Mesothelial cell of epicardium (in vitro differentiated cells): ENCODE data around the gene TBC1D5. TPM values are rescaled to one million over a fixed set of nuclear protein-coding genes. Genes with fewer than 3 reads are reported as not detected.
"Not testable (repeated sequence)": the region's sequence is repeated elsewhere in the genome, so short reads cannot be mapped to it uniquely, and the experiment has no call there.

Source experiments
- DNase-seq, 2 experiments: peaks; one replicate each; pipeline ENCODE4 v3.0.0; 2021; ENCODE audit warnings: low spot score in 2 of 2; ENCODE audit not compliant: unreplicated experiment in 2 of 2
- H3K27ac Mint-ChIP-seq: 2 replicates; pipeline ENCODE4 v1.8.0; 2021; ENCODE audit warnings: mixed read lengths
- H3K27me3 Mint-ChIP-seq: 2 replicates; pipeline ENCODE4 v1.8.0; 2021; ENCODE audit warnings: low read depth, mixed read lengths
- H3K36me3 Mint-ChIP-seq: 2 replicates; pipeline ENCODE4 v1.8.0; 2021; ENCODE audit warnings: mixed read lengths
- H3K4me1 Mint-ChIP-seq: 2 replicates; pipeline ENCODE4 v1.8.0; 2021; ENCODE audit warnings: mixed read lengths
- H3K4me3 Mint-ChIP-seq: 2 replicates; pipeline ENCODE4 v1.8.0; 2021; ENCODE audit warnings: mild to moderate bottlenecking, moderate library complexity, mixed read lengths
- H3K9me3 Mint-ChIP-seq: 2 replicates; pipeline ENCODE4 v1.8.0; 2021; ENCODE audit warnings: mixed read lengths
- total RNA-seq: library from RNA; stranded (reverse); gene quantifications from 3 replicates; pipeline ENCODE4 v1.2.1, GENCODE V29; 2021
- TF ChIP-seq, protein P1 (sequence below): fragments of 200-600 bp; sonication (generic); IDR thresholded peaks from one replicate; pipeline ENCODE4 v1.5.0; 2021; ENCODE audit warnings: antibody characterized with exemption; ENCODE audit not compliant: unreplicated experiment

Gene TBC1D5
- total RNA-seq, 1 donor from 2014 or later: 75.3 TPM

DNA sequence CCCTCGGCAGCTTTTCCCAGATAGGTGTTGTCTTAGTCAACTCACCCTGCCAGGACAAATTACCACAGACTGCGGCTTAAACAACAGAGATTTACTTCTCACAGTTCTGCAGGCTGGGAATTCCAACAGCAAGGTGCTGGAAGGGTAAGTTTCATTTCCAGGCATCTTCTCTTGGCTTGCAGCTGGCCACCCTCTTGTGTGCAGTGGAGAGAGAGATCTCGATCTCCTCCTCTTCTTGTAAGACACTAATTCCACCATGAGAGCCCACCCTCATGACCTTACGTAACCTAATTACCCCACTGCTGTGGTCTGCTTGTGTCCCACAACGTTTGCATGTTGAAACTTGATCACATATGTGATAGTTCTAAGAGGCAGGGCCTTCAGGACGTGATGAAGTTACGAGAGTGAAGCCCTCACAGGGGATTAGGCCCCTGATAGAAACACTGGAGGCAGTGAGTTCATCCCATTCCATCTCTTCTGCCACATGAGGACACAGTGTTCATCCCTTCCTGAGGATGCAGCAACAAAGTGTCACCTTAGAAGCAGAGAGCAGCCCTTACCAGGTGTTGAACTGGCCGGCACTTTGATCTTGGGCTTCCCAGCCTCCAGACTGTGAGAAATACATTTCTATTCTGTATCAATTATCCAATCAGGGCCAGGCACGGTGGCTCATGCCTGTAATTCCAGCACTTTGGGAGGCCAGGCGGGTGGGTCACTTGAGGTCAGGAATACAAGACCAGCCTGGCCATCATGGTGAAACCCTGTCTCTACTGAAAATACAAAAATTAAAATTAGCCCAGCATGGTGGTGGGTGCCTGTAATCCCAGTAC lies 609.9 kb downstream of the TBC1D5 start:
- Mint-ChIP-seq H3K9me3 (peaks cover 10% of the 10 kb centered on the region), H3K4me1 (peaks cover 2% of the 10 kb centered on the region), H3K27ac (no peak overlapping the region), H3K4me3 (no peak overlapping the region), H3K36me3 (no peaks in the 10 kb centered on the region), H3K27me3 (no peaks in the 10 kb centered on the region)
- no peak for DNase-seq
- TF ChIP-seq, protein P1, sequence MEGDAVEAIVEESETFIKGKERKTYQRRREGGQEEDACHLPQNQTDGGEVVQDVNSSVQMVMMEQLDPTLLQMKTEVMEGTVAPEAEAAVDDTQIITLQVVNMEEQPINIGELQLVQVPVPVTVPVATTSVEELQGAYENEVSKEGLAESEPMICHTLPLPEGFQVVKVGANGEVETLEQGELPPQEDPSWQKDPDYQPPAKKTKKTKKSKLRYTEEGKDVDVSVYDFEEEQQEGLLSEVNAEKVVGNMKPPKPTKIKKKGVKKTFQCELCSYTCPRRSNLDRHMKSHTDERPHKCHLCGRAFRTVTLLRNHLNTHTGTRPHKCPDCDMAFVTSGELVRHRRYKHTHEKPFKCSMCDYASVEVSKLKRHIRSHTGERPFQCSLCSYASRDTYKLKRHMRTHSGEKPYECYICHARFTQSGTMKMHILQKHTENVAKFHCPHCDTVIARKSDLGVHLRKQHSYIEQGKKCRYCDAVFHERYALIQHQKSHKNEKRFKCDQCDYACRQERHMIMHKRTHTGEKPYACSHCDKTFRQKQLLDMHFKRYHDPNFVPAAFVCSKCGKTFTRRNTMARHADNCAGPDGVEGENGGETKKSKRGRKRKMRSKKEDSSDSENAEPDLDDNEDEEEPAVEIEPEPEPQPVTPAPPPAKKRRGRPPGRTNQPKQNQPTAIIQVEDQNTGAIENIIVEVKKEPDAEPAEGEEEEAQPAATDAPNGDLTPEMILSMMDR: no peak

DNA sequence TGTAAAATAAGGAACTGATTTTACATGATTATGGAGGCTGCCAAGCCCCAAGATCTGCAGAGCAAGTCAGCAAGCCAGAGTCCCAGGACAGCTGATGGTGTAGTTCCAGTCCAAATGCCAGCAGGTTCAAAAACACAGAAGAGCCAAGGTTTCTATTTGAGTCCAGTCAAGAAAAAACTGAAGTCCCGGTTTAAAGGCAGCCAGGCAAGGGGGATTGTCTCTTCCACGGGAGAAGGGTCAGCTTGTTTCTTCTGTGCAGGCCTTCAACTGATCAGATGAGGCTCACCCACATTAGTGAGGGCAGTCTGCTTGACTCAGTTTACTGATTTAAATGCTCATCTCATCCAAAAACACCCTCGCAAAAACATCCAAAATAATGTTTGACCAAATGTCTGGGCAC lies 611.5 kb downstream of the TBC1D5 start:
- no peaks in the 10 kb centered on the region for H3K27me3 Mint-ChIP-seq
- no peaks in the 10 kb centered on the region for H3K4me1 Mint-ChIP-seq
- no peak overlapping the region for H3K4me3 Mint-ChIP-seq
- TF ChIP-seq, protein P1: no peak
- peaks cover 14% of the 10 kb centered on the region for H3K9me3 Mint-ChIP-seq
- DNase-seq: no peak
- no peak overlapping the region for H3K27ac Mint-ChIP-seq
- no peaks in the 10 kb centered on the region for H3K36me3 Mint-ChIP-seq

DNA sequence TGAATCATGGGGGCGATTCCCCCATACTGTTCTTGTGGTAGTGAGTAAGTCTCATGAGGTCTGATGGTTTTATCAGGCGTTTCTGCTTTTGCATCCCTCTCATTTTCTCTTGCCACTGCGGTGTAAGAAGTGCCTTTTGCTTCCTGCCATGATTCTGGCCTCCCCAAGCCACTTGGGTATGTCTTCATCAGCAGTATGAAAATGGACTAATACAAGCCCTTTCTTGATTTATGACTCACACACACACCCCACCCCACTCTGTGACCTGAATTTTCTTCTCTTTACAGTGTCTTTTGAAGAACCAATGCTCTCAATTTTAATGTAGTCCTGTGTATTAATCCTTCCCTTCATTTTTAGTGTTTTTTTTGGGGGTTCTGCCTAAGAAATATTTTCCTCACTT lies 612.9 kb downstream of the TBC1D5 start:
- no peaks in the 10 kb centered on the region for H3K27me3 Mint-ChIP-seq
- no peaks in the 10 kb centered on the region for H3K4me1 Mint-ChIP-seq
- TF ChIP-seq, protein P1: no peak
- H3K27ac Mint-ChIP-seq: no peak overlapping the region
- H3K4me3 Mint-ChIP-seq: no peak overlapping the region
- H3K36me3 Mint-ChIP-seq: no peaks in the 10 kb centered on the region
- no peak for DNase-seq
- H3K9me3 Mint-ChIP-seq: peaks cover 10% of the 10 kb centered on the region

DNA sequence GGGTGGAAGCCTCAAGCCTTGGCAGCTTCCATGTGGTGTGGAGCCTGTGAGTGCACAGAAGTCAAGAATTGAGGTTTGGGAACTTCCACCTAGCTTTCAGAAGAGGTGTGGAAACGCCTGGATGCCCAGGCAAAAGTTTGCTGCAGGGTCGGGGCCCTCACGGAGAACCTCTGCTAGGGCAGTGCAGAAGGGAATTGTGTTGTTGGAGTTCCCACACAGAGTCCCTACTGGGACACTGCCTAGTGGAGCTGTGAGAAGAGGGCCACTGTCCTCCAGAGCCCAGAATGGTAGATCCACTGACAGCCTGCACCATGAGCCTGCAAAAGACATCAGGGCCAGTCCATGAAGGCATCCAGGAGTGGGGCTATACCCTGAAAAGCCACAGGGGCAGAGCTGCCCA lies 613.8 kb downstream of the TBC1D5 start:
- H3K4me3 Mint-ChIP-seq, DNase-seq: not testable (repeated sequence)

DNA sequence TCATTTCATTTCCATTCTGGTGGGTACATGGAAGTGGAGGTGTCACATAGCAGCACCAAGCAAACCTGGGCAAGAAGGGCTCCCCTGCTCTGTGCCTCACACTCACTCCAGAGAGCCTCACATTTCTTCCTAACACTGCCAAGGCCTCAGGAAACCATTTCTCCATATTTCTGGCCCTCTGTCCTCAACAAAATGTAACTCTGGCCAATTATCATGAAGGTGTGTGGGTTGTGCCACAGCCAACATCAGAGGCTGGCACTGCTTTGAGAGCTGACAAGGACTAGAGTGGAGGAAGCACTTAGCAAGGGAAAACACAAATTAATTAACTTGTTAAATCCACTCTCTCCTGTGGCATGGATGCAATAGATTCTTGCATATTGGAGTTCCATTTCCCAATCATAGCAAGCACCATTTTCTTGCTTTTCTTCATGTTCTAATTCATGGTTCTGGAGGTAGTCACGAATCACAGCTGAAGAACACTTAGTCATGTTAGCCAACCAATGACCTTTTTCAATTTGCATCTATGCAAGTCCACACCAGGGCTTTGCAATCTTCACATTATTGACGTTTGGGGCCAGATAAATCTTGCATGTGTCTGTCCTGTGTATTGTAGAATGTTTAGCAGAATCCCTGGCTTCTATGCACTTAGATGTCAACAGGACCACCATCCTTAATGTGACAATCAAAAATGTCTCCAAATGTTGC lies 616.5 kb downstream of the TBC1D5 start:
- Mint-ChIP-seq H3K36me3 (no peaks in the 10 kb centered on the region), H3K4me3 (no peak overlapping the region), H3K4me1 (no peaks in the 10 kb centered on the region), H3K9me3 (peaks cover 21% of the 10 kb centered on the region), H3K27me3 (no peaks in the 10 kb centered on the region), H3K27ac (no peak overlapping the region)
- DNase-seq: no peak
- TF ChIP-seq, protein P1: no peak

More for the DNA sequence above, 613.8 kb downstream of the TBC1D5 start:
- H3K4me1 Mint-ChIP-seq, H3K27me3 Mint-ChIP-seq, H3K36me3 Mint-ChIP-seq, H3K27ac Mint-ChIP-seq: not testable (repeated sequence)
- peaks cover 10% of the 10 kb centered on the region for H3K9me3 Mint-ChIP-seq

DNA sequence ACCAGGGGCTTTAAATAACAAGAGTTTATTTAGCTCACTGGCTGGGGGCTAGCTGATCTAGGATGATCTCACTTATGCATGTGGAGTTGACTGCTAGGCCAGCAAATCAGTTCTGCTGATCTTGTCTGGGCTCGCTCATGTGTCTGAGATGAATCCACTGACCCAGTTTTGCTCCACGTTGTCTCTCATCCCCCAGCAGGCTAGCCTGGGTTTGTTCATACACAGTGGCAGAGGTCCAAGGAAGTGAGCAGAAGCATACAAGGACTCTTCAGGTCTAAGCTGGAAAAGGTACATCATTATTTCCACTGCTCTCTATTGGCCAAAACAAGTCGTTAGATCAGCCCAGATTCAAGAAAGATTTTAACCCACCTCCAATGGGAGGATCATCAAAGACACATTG lies 619.7 kb downstream of the TBC1D5 start:
- H3K27me3 Mint-ChIP-seq: no peaks in the 10 kb centered on the region
- TF ChIP-seq, protein P1: no peak
- no peak for DNase-seq
- H3K9me3 Mint-ChIP-seq: peaks cover 16% of the 10 kb centered on the region
- H3K36me3 Mint-ChIP-seq: no peaks in the 10 kb centered on the region
- no peaks in the 10 kb centered on the region for H3K4me1 Mint-ChIP-seq
- no peak overlapping the region for H3K27ac Mint-ChIP-seq
- H3K4me3 Mint-ChIP-seq: no peak overlapping the region
